Hematopoietic multipotent progenitor cell treated with erythropoietin and hydrocortisone succinate and interleukin-3 and kit ligand, for 4 days (in vitro differentiated cells): ENCODE data around the gene MTUS2.

Experiments
- DNase-seq: peaks from one replicate; pipeline ENCODE4 v3.0.0-alpha.2; 2015

The MTUS2 gene

DNA sequence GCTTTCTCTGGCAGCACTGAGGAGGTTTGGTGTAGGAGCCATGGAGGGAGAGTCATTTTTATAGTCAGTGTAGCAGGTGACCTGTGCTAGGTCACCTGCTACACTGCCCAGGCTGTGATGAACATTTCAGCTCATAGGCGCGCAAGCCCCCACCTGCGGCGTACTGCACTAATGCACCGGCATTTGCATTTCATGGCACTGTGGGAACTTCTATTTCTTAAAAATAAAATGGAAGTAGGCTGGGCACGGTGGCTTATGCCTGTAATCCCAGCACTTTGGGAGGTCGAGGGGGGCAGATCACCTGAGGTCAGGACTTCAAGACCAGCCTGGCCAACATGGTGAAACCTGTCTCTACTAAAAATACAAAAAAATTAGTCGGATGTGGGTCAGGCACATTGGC is 674.4 kb downstream of the MTUS2 start:
- DNase-seq = no peak

DNA sequence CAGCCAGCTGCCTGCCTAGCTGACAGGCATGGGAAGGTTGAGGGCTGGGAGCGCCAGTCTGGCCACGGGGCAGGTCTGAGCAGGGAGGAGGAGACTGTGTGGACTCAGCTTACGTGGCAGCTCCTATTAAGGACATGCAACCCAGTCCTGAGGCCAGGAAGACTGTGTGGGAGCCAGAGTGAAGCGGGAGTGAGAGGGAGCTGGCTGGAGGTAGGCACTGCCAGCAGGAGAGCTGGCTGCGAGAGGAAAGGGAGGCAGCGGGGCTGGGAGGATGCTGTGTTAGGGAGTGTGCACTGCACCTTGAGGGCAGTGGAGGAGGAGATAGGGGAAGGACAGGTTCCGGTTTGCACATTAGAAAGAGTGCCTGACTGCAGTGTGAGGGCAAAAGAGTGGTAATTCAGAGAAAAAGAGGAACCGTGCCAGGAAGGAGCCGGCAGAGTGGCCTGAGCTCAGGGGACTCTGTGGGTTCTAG is 676.1 kb downstream of the MTUS2 start:
- peak; percentile 88 for DNase-seq

DNA sequence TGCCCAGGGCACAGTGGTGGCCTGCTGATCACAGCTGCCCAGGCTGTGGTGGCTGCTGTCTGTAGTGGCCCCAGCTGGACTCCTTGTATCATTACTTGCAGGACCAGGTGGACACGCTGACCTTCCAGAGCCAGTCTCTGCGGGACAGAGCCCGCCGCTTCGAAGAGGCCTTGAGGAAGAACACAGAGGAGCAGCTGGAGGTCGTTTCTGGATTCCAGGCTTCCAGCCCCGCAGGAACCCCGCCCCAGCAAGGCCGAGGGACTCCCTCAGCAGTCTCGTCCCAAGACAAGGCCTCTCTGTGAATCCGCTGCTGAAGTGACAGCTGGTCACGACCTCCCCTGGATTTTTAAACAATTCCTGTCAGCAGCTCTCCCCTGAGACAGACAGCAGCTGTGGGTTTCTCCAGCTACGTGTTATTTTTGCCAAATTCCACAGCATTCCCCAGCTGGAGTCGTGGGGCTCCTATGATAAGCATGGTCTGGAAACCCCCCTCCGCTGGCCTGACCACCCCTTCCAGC is 677.1 kb downstream of the MTUS2 start:
- no peak for DNase-seq

DNA sequence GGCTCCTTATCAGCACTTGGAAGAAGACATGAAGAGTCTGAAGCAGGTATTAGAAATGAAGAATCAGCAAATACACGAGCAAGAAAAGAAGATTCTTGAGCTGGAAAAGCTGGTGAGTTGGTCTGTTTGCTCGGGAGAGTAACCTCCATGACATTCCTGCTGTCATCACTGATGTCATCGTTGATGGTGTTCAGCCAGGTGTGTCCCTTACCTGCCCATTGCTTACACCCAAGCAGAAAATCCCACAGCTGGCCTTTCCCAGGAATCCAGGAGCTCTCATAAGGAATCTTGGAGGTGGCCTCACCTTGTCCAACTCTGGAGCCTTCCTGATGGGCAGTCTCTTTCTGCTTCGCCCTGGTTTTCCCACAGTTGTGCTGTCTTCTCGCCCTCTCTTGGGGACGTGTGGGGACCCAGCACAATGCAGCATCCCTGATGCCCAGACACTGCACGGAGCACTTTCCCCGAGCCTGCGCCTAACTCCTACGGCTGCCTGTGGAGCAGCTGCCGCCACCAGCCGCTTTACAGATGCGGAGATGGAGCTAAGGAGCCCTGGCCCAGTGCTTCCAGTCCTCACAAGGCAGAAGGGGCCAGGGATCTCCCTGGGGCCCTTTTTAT is 678.4 kb downstream of the MTUS2 start:
- no peak for DNase-seq

DNA sequence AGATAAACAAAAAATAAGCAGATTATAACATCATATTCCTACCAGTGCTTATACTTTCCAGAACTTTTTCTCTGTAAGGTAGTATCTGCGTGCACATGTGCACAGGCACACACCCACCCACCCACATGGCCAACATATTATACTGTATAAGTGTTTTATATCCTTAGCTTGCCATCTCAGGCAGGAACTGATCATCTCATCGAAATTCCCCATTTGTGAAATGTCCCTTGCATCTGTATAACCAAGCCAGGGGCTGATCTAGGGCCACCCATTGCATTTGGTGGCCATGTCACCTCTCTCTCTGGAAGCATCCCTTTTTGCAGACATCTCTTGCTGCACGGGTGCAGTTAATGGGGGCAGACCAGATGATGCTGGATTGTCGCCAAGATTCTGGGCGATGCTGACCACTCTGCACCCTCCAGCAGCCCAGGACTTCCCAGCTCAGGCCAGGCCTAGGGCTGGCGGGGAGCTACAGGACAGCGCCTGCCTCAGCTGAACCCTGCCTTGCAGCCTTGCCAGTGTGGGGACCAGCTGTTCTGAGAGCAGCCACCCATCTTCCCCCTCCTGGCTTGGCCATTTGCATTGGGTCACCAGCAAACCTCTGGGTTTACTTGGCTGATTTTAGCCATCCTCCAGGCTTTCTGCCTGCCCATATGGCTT is 679.5 kb downstream of the MTUS2 start:
- DNase-seq = no peak

DNA sequence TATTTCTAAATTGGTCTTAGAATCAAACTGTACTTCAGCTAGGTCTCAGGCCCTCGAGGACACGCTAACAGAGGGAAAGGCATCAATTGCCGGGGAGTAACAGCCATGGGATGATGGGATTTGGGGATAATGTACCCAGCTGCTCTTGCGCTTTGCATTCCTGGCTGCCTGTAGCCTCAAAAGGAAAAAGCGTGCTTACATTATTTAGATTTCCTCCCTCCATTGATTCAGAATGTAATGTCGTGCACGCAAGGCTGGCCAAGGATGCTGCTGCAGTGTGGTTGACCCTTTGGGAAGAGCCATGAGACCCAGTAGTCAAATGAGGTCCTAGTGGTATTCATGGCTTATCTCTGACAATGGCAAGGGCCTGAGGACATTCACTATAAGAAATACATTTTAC is 680.2 kb downstream of the MTUS2 start:
- no peak for DNase-seq

DNA sequence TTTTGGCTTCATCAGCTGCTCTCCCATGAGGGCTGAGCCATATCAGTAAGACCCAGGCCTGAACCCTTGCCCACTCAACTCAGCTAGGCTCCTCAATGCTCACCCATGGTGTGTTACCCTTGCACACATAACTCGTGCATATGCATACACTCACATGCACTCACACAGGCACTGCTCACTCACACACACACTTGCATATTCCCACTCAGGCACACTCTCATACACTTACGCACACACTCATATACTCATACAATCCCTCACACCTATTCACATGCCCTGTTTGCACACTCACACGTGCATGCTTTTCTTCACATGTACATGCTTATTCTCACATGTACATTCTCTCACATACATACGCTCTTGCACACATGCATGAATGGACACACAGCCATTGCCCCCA is 681.5 kb downstream of the MTUS2 start:
- DNase-seq = peak; percentile 27

DNA sequence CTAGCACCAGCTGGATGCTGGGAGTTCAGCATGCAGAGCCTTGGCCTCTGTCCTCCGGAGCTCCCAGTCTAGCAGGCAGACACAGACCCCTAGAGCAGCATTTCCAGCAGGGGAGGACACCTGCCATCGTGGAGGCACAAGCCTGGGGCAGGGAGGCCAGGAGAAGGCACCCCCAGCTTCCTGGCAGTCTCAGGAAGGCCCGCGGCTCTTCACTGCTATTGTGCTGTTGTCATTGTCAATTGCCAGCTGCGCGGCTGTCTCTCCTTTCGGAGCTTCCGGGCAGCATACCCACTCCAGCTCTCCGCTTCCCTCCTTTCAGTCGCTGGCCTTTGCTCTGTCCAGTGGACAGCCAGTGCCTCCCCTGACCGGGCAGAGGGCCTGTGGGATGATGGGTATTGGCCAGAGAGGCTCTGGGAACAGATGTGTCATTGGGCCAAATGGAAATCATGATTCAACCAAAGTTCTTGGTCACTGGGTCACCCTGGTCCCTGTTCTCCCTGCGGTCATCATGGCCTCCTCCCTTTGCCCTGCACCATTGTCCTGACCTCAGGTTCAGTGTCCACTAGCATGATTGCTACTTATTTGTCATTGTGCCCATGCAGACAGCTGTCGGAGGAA is 682.4 kb downstream of the MTUS2 start:
- DNase-seq = no peak

DNA sequence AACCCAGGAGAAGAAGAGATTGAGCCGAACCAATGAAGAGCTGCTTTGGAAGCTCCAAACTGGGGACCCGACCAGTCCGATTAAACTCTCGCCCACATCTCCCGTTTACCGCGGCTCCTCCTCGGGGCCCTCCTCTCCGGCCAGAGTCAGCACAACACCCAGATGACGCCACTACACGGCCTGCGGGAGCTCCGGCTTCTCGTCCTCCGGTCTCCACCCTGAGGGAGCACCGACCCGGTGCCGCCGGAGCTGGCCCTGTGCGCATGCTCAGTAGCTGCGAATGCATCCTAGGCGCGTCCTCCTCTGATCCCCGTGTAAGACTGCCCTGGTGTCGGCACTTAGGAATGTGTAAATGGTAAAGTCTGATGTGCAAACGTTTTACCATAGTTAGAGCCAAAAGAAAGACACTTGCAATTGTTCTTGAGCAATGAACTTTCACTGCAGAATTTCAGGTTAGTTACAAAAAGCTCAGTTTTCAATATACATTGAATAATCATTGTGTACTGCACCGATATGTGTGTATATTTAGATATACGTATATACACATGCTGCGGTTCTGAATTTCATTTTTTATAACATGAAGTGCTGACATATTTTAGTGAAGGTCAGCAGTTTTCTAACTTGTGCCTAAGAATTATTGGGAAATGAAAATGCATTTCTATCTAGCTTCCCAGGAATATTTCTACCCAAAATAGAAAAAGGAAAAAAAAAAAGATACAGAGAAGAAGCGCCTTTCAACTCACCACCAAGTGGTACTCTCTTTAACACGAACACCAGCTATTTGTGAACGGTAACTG is 683.1 kb downstream of the MTUS2 start:
- peak; percentile 21 for DNase-seq

DNA sequence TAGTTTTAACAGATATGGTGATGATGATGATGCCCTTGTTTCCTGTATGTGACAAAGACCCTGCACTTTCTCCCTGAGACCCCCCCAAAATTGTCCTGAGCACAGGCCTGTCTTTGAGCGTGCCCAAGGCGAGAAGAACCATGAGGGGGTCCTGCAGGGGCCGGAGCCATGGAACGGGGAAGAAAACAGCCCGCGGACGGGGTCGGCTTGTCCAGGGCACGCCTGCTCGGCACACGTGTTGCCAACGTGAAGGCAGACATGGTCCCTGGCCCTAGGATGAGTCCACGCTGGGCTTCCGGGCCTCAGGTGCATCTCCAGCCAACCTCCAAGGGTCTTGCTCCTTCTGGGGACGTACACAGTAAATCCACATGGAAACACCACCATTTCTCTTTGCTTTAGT is 684.6 kb downstream of the MTUS2 start:
- no peak for DNase-seq

DNA sequence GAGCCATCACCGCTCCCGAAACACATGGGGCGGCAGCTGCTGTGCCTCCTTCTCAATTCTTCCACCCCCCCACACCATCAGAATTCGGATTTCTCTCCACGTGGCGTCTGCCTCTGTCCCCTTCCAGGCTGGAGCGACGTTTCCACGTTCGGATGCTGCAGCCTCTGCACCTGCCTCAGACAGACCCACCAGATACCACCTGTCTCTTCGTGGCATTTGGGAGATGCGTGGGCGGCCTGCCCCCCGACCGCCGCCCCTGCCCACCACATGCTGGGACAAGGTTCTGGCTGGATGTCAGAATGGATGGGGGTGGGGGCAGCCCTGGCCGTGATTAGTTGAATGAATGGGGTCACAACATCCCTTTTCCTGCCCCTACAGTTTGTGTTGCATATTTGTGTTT is 685.4 kb downstream of the MTUS2 start:
- DNase-seq = no peak

DNA sequence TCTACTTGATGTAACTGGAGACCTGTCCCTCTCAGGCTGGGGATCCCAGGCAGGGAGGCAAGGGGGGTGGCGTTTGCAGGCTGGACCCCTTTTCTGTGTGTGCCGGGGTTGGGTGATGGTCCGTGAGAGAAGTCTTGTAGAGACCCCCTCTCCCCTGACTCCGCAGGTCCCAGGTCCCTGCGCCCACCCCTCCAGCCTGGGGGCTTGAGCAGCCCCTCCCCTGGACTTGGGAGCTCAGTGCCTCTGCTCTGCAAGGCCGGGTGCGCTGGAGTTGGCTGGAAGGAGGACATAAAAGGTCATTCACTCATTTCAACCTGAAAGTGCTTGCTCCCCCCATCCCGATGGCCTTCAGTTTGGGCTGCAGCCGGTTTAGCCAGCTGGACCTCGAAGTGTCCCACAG is 685.8 kb downstream of the MTUS2 start:
- DNase-seq = no peak

DNA sequence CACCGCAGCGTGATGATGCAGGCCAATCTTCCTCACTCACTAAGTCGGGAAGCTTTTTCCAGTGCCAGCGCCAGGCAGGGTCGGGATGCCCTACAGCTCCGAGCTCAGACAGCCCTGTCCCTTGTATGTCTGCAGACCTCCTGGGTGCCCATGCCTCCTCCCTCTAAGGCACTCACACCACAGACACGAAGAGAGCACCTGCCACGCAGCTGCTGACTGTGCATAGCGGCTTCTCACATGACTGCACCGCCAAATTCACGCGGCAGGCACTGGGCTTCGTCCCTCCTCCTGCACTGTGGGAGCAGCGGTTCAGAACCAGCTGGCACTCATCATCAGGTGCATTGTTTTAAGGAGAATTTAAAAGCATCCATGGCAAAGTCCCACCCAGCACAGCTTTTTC is 687.2 kb downstream of the MTUS2 start:
- DNase-seq = no peak

DNA sequence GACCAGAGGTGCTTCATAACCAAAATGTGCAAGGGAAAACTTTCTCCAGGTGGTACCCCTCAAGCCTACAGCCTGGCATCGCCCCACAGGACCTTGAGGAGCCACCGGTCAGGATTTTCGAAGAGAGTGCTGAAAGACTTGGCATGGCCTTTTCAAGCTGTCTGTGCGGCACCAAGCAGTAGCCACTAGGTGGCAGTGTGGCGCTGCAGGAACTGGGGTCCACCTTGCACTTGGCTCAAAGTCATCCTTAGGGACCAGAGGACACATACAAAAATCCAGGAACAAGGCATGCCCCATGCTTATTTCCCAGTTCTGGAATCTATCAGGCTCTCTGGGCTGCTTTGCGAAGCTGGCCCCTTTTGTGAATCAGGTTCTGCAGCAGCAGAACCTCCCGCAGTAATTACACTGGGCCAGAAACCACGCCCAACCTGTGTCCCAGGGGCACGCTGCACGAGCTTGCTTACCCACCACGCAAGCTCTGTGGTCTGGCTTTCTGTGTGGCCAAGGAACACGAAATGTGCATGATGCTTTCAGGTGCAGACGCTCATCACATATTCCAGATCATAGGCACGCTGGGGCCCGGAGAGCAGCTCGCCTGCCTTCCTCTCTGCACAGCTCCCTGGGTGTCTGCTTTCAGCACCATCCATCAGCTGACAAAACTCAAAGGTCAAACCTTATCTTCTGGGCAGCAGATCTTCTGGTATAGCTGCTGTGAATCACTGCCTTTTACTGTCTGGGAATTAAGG is 688.2 kb downstream of the MTUS2 start:
- DNase-seq = peak; percentile 85

DNA sequence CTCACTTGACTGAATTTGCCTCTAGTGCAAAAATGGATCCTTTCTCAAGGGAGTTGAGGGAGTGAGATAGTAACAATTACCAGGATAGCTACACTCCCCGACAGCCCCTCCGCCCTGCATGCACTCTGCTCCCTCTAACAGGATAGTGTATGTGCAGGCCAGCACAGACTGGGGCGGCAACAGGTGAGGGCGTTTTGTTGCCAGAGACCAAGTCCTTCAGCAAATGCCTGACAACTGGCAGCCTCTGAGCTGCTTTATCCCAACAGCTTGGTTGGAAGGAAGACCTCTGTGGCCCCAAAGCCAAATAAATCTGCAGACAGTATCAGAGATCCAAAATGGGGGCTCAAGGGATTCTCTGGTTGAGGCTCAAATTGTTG is 688.7 kb downstream of the MTUS2 start:
- DNase-seq = no peak

DNA sequence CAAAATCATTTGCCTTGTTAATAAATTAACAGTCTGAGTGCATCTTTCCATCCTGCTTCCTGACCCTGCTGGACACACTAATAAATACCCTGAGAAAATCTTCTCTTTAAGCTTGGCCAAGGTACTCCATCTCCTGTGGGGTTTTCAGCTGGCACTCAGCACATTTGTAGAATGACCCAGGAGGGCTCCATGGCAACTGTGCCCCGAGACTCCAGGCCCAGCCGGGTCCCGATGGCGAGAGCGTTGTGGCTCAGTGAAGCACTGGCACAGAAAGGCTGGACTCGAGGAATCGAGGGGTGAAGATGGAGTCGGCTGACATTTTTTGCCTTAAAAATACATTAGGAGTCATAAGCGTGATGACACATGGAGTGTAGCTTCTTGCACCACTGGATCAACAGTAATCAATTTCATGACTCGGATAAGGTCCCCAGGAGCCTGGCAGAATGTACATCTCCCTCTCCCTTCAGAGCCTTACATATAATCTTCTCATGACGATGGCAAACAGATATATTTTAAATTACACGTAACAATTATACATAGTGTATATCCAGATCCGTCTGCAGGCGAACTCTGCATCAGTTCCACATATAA is 690.0 kb downstream of the MTUS2 start:
- DNase-seq = no peak

DNA sequence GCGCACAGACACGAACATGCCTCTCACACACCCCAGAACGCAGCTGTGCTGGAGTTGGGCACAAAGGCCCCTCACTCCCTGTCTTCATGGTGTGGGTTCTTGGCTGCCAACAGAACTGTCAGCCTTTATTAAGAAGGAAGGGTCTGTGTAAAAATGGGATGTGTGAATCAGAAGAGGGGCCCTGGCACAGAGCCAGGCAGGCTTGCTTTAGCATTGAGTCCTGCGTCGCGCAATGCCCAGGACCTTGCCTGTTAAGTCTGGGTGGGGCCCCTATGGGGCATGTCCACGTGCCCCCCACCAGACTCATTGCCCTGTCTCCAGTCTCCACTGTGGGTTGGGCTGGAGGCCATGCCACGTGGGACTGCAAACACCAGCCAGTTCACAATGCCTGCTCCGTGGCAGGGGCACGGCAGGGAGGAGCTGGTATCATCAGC is 690.5 kb downstream of the MTUS2 start:
- DNase-seq = no peak

DNA sequence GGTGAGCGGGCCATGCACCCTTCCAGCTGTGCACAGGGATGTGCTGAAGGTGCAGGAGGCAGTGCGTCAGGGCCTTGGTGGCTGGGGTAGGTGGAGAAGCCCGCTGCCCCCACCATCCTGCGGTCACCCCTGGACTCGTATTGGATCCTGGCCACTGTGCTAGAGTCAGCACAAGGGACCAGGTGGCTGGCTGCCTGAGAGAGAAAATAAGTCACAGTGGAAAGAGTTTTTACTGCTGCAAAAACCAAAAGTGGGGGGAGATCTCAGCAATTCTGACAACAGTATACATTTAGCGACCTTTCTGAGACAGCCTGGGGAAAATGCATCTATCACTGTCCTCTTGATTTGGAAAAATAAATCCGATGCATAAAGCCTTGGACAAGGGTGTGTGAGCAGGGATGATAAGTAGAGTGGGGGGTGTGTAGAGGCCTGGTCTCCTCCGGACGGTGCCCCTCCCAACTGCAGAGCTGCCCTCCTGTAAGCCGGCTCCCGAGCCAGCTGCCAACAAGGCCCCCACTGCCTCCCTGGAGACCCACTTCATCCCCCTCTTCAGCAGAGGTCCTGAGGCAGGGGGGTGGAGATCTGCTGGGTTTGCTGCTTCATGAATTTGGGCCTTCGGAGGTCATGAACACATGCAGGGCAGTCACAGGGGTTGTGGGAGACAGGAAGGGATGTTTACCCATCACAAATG is 691.1 kb downstream of the MTUS2 start:
- no peak for DNase-seq

DNA sequence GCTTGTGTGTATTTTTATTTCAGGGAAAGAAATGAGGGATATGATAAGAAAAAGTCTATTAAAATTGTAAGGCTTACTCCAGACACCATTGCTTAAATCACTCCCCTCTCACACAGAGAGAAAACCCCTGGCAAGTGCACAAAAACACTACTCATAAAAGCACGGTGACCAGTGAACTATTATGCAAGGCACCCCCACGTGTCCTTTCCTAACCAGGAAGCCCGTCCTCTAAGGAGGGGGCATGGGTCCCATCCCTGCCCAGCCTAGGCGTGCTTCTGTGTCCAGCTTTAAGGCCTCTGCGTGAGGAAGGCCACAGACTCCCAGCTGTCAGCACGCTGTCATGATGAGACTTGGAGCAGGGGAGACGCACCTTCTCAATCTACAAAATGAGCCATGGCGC is 691.8 kb downstream of the MTUS2 start:
- DNase-seq = no peak

DNA sequence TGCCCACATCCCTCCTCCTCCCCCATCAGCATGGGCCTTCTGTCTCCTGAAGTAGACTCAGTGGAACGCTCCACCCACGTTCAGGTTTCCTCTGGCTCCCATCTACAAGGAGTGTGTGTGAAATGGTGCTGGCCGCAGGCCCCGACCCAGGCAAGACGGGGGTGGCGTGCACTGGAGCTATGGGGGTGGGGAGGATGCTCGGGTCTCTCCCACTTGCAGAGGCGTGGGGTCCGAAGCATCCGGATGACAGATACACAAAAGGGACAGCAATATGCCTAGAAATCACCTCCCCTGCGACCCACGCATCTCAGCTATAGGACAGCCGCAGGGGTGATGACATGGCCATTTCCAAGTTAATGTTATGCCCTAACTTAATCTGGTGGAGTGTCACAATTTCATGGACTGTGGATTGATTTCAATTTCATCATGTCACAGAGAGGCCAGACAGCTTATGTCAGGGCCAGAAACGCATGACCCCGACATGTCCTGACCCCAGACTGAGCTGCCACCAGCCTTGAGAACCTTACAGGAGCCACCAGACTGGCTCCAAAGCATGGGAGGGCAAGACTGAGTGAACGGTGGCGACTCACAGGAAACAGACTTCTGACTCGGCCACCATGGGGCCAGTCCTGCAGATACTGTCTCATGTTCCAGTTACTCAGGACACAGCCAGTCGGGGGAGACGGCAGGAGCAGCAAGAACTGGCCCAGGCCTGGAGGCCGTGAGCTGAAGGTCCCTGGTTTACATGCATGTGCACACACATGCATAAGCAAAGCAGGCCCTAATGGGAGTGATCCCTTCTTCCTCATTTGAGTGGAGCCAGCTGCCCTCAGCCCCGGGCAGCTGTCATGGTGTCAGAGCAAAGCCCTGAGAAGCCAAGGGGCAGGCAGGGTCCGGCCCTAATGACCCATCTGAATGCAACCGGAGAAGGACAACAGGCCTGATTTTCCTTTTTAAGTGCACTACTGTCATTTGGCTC is 693.2 kb downstream of the MTUS2 start:
- no peak for DNase-seq
